Measurements from ENCODE around the gene PXDN. TPM values are rescaled to one million over a fixed set of nuclear protein-coding genes. Genes with fewer than 3 reads are reported as not detected.
"Not testable (repeated sequence)": the region's sequence is repeated elsewhere in the genome, so short reads cannot be mapped to it uniquely, and the experiment has no call there.

Gene PXDN
- total RNA-seq, 1 donor from 2014 or later, result 21.6 TPM

DNA sequence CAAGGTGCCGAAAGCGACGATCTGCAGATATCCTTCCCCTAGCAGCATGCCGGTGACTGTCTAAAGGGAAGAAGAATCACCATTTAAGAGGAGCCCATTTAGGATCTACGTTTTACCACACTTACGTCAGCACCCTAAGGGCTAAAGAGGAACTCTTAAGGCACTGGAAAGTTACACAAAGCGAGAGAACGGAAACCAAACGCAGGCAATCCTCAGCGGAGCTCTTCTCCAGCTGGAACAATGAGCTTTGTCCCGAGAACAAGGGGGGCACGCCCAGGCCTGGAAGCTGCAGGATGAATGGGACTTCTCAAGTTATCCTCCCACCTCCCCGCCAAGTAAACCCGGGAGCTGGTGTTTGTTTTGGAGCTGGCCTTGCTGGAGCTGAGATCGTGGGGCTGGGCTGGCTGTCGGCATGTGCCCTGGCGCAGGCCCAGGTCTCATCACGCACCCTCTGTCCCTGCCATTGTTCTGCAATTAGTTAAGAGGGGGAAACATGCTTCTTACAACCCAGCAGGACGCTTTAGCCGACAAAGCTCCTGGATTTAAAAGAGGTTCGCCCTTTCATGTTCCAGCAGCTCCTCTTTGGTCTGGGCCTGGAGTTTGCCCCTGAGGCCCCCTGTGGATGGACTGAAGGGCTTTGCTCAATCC, 36.4 kb downstream of the PXDN start:
- FAIRE-seq (no peak), DNase-seq (ENCODE audit: low spot score in 2 of 2) (no peak)

DNA sequence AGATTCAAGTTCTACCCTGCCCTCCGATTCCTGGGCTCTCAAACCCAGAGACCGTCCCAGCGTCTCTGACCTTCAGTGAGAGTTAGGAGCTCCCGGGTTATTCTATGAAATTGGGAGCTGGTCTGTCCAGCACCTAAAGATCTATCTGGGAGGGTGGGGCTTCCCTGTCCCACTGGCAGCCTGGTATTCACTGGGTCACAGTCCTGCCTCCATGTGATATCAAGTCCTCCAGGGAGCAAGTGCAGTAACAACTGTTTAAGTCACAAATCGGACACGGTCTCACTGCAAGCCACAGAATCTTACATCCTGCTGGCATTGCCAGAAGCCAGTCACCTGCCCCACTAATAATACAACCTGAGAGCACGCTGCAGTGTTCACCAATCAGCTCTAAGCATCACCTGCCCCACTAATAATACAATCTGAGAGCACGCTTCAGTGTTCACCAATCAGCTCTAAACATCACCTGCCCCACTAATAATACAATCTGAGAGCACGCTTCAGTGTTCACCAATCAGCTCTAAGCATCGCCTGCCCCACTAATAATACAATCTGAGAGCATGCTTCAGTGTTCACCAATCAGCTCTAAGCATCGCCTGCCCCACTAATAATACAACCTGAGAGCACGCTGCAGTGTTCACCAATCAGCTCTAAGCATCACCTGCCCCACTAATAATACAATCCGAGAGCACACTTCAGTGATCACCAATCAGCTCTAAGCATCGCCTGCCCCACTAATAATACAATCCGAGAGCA, 38.0 kb downstream of the PXDN start:
- DNase-seq (ENCODE audit: low spot score in 2 of 2); FAIRE-seq: not testable (repeated sequence)

DNA sequence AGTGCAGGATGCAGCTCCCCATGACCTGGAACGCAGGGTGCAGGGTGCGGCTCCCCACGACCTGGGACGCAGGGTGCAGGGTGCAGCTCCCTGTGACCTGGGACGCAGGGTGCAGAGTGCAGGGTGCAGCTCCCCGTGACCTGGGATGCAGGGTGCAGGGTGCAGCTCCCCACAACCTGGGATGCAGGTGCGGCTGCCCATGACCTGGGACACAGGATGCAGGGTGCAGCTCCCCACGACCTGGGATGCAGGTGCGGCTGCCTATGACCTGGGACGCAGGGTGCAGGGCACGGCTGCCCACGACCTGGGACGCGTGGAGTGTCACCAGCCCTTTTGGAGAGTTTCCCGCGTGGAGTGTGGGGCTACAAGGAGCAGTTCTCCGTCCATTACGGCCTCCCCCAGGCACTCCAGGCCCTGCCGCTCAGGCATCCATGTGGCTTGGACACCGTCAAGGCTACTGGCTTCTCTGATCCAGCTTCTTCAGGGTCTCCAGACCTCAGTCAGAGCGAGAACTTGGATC, 38.7 kb downstream of the PXDN start:
- no peak for DNase-seq (ENCODE audit: low spot score in 2 of 2)
- no peak for FAIRE-seq

DNA sequence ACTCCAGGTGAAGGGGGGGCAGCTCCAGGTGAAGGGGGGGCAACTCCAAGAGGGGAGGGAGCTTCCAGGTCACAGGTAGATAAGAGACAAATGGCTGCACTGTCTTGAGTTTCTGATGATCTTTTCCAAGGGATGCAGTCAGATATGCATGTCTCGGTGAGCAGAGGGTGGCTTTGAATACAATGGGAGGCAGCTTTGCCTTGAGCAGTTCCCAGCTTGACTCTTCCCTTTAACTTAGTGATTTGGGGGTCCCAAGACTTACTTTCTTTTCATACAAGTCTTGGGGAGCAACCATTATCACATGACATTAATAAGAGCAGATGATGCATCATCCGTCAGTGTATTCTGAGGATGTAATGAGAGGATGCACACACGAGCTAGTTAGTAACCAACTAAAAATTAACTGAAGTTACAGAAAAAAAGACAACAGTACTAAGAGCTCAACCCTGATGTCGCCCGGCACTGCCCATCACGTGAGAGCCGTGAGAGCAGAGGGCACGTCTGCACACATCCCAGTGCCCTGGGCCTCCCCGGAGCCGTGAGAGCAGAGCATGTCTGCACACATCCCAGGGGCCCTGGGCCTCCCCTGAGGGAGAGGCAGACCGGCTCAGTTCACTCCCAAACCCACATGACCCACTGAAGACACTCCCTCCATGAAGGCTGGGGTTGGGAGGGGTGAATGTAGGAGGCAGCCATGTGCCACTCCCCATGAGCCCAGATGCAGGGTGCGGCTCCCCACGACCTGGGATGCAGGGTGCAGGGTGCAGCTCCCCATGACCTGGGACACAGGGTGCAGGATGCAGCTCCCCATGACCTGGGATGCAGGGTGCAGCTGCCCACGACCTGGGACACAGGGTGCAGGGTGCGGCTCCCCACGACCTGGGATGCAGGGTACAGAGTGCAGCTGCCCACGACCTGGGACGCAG, 39.4 kb downstream of the PXDN start:
- DNase-seq (ENCODE audit: low spot score in 2 of 2) (no peak), FAIRE-seq (no peak)

DNA sequence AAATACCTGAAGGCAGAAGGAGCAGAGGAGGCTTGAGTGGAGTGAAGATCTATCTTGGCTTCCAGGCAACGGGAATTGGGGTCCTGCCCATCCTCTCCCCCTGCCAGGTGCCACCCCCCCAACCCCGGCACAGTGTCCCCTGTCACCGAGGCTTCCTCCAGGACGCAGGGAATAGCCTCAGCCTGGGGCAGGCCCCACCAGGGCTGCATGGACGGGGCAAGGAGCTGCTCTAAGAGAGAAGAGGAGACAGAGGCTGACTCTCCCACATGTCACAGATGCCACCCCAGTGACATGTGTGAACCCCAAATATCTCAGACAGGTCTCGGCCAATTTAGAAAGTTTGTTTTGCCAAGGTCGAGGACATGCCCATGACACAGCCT, 42.1 kb downstream of the PXDN start:
- DNase-seq (ENCODE audit: low spot score in 2 of 2), result no peak
- no peak for FAIRE-seq

DNA sequence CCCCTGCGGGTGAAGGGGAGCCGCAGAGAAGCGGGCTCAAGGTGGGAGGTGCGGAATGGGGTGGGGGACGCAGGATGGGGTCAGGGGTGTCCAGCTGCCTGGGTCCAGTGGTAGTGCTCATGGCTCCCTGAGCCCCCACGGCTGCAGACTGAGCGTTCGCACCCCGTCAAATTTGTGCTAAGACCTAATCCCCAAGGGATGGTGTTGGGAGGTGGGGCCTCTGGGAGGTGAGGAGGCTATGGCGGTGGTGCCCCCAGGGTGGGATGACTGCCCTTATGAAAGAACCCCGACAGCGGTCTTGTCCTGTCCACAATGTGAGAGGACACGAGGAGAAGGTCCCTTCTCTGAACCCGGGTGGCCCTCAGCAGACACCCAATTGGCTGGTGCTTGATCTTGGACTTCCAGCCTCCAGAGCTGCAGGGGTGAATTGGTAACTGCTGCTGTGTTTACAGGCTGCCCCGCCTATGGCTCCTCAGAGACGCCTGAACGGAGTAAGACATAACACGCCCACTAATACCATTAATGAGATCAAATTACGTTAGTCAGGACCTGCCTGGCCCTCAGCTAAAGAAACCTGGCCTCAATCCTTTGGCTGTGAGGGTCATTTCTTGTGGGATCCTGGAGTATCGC, 42.6 kb downstream of the PXDN start:
- DNase-seq (ENCODE audit: low spot score in 2 of 2), result no peak
- no peak for FAIRE-seq

DNA sequence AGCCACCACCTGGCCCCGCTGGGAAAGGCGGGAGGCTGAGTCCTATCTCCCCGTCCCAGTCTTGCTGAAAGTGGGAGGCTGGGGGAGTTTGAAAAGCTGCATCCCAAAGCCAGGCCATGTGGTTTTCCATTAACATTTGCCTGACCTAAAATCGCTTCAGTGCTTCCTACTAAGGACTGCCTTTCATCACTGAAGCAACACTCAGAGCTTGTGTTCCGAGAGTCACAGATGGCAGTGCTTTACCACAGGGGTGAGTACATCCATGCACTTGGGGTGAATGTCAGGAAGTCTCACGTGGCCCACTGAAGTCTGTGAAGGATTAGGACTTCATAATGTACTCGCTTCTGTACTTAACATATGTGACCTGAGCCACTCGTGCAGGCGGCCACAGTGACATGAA, 43.3 kb downstream of the PXDN start:
- DNase-seq (ENCODE audit: low spot score in 2 of 2) (no peak), FAIRE-seq (no peak)

DNA sequence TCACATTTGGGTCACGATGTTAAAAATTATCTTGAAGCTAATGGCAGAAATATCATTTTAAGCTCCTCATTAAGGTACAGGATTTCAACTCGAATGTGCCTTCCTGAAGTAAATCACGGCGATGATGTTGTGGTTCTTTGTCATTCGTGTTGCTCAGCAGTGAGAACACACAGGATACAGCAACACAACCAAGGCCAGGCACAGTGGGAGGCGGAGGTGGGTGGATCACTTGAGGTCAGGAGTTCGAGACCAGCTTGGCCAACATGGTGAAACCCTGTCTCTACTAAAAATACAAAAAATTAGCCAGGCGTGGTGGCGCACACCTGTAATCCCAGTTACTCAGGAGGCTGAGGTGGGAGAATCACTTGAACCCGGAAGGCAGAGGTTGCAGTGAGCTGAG, 43.9 kb downstream of the PXDN start:
- DNase-seq (ENCODE audit: low spot score in 2 of 2); FAIRE-seq: not testable (repeated sequence)

DNA sequence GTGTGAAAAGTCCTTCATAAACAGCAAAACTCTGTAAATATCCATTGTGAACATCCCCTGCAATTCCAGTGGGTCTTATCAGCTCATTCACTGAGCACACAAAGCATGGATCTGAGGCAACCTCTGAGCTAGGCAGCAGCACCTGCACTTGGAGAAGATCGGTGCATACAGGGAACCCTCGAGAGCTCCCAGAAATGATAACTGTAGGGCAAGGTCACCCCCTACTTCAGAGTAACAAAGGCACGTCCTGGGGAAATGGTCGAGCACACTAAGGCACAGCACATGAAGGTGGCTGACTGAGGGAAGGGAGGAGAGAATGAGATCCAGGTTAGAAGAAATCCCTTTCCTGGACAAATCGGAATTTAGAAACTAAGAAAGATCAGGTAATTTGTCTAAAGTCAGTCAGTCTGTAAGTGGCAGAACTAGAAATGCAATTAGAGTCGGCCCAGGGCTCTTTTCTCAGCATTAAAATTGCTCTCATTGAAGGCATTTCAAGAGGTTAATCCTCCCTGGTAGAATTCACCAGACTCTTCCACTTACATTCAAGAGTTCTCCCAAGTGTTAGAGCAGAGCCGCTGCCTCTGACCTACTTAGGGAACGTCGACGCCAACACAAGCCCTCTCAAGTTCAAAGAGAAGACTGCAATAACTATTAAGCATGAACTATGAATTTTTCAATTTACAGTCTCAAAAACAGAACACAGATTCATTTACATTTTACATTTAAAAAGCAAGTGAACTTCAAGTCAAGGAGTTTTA, 45.9 kb downstream of the PXDN start:
- FAIRE-seq (no peak), DNase-seq (ENCODE audit: low spot score in 2 of 2) (no peak)

DNA sequence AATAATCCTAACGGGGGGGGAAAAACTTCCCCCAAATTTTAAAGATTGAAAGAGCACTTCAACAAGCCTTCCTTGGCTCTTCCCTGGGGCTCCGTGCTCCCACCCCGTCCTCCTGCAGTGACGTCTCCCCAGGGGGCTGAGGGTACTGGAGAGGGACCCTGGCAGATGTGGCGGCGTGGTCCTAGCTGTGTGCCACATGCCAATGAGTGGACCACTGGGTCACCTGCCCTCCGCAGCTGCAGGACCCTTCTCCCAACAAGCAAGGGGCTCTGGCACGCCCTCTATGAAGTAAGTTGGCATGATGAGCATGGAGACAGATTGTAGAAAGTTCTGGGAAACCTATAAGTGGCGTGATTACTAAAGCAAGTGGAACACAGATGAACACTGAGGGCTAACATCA, 46.7 kb downstream of the PXDN start:
- DNase-seq (ENCODE audit: low spot score in 2 of 2) (no peak), FAIRE-seq (no peak)

DNA sequence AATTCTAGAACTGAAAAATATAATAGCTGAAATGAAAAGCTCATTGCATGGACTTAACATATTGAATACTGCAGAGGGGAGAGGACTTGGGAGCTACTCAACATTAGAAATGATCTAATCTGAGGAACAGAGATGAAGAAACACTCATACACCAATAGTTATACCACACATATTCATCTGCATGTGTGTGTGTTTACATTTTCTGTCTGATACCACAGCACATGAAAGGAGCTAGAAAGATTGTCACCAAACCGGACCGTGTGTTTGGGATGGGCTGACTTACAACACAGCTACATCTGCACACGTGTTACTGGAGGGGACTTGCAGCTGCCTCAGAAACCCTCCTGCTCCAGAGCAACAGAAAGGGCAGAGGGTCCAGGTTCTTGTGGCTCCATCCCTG, 47.8 kb downstream of the PXDN start:
- no peak for FAIRE-seq
- no peak for DNase-seq (ENCODE audit: low spot score in 2 of 2)

DNA sequence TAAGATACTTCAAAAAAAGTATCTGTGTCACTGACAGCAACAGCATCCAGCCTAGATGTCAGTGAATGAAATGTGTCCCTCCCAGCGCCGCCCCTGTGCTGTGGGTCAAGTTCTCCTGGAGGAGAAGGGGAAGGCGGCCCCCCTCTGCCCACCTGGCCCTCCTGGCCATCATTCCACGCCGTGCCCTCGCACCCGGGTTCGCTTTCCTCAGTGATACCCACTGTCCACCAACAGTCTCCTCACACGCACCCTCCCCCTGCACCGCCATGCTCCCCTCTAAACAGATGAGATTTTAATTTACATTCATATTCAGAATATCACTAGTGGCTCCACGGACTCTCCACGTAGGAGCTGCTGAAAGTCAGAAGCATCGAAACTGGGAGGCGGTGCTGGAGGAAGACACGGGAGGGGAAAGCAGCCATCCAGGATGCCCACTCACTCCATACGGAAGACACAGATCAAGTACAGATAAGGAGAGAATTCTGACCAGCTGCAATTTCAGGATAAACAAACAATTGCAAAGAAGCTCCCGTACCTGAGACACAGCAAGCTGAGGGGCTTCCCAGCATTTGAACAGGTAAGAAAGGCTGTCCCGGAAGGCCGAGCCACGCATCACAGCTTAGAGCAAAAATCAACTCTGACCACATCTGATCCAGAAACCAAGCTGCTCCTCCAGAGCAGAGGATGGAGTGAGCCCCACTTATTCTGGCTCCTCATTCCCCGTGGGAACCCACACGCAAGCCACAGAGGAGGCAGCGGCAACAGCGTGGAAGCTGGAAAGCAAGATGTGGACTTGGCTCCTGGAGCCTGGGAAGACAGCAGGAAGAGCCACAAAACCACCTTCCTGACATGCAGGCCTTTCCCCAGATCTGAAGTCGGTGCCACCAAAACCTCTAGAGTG, 49.7 kb downstream of the PXDN start:
- FAIRE-seq, result no peak
- DNase-seq (ENCODE audit: low spot score in 2 of 2), result no peak

DNA sequence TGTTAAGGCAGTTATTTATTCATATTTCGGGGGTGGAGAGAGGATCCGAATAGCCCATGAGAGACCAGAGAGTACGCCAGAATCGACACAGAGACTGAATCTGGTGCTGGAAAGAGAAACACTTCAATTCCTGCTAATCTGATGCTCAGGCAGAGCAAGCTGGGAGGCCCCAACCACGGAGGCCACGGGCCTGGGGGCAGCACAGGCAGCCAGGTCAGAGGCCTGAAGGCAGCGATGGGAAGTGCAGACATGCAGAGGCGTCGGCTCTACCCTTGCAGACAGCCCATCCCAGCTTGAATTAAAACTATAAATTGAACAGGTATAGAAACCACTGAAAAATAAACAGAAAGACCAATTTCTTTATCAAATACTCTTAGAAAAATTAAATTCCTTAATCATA, 50.6 kb downstream of the PXDN start:
- FAIRE-seq, result no peak

DNA sequence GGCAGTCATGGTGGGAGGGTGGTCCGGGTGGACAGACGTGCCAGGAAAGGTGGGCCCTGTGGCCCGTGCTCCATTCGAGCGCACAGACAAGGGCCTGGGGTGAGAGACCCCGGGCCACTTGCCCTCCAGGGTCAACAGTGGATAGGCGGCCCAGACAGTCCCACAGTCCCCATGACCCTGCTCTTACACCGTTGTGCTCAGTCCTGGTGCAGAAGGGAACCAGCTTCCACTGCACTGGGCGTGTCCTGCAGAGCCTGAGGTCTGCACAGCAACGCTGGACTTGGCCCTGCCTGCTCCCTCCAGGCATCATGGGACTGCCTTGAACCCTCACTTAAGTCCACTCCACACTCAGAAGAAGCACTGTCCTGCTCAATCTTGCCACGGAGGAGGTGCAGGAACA, 52.0 kb downstream of the PXDN start:
- no peak for FAIRE-seq
- no peak for DNase-seq (ENCODE audit: low spot score in 2 of 2)

More for the DNA sequence above, 50.6 kb downstream of the PXDN start:
- no peak for DNase-seq (ENCODE audit: low spot score in 2 of 2)

DNA sequence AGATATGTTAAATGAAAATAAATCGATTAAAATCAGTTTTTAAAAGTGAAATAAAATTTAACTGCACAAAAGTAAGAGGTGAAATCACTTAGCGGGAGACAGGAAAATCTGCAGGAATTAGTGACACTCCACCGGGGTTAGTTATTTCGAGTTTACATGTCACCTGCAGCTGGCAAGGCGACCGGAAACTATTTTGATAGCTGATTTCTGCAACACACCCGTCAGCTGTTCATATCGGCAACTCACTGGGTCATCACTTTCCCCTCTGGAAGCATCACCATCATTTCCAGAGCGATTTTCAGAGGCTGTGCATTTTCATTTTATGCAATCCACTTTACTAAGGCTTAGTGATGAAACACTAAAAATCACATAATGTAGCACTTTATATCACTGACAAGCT, 52.9 kb downstream of the PXDN start:
- DNase-seq (ENCODE audit: low spot score in 2 of 2), result no peak
- no peak for FAIRE-seq

DNA sequence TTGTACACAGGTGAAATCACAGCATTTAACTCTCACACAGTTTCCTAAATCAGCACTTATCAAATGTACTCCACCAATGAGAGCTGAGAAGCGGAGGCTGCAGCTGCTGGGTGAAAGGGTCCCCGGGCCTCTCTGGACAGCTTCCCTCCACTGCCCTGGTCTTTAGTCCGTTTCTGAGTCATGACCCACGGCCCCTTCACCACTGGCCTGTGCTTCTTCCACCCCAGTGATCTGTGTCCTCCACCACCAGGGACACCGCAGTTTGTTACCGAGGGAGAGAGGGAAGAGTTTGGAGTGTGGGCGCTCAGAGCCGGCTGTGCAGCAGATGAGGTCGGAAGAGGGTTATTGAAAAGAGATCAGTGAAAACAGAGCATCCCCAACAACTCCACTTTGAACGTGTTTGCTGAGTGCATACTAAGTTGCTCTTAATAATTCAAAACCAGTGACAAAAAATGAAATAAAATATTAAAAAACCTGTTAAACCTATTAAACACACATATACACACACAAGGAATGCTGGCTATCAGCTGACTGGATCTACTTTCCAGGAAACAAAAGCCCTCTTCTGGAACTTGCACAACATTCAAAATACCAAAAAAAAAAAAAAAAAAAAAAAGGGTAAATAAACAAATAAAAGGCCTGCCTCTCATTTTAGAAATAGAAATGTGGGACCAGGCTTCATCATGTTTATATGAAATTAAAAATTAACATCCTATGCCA, 54.1 kb downstream of the PXDN start:
- no peak for FAIRE-seq
- DNase-seq (ENCODE audit: low spot score in 2 of 2), result no peak

DNA sequence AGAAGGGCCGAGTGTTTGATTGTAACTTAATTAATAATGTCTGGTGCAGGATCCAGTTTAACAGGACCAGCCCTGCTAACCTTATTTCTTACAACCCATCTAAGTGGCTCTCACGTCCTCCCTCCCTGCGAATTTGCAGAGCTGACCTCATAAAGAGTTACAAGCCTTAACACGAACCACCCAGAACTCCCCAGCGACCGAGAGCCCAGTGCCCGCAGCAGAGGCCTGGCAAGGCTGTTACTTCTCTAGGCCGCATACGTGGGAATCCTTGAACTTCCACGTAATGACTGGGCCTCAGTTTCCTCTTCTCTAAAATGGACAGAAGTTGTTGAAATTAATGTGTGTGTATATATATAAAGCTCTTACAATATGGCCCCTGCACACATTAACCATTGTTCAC, 55.5 kb downstream of the PXDN start:
- no peak for FAIRE-seq

DNA sequence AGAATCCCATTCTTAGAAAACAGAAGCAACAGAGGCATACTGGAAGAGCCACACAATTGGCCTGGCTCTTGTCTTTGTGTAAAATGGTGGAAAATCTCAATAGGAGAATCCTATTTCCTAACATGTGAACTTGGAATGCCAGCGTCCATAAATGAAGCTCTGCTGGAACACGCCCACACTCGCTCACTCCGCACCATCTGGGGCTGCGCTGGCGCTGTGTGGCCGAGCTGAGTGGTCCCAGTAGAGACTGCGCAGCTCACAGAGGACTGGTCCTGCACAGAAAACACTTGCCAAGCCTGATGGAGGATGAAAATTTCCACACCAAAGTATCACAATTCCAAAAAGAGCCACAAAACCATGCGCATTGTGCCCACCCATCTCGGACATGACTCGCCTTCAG, 56.2 kb downstream of the PXDN start:
- FAIRE-seq (no peak), DNase-seq (ENCODE audit: low spot score in 2 of 2) (peak in 1 of 2 donors; percentile 19)

More for the DNA sequence above, 55.5 kb downstream of the PXDN start:
- no peak for DNase-seq (ENCODE audit: low spot score in 2 of 2)
